Skeletal muscle cell (primary cell): Measurements from ENCODE around the gene DNM3.

ENCODE experiments used
- DNase-seq: peaks from one replicate; pipeline ENCODE4 v3.0.0-alpha.2; 2010; ENCODE audit warnings: low read depth
- H3K4me3 ChIP-seq: 2 replicates; pipeline ENCODE4 v1.5.1; 2011; ENCODE audit warnings: low read depth, mild to moderate bottlenecking, control low read depth, low read length, moderate library complexity

Gene DNM3

GRCh38 chr1:171954361-171954760, 113.1 kb downstream of the DNM3 start:
- no peak overlapping the region for H3K4me3 ChIP-seq
- DNase-seq, result no peak

GRCh38 chr1:171961861-171962260, 120.6 kb downstream of the DNM3 start:
- no peak overlapping the region for H3K4me3 ChIP-seq
- no peak for DNase-seq

DNA sequence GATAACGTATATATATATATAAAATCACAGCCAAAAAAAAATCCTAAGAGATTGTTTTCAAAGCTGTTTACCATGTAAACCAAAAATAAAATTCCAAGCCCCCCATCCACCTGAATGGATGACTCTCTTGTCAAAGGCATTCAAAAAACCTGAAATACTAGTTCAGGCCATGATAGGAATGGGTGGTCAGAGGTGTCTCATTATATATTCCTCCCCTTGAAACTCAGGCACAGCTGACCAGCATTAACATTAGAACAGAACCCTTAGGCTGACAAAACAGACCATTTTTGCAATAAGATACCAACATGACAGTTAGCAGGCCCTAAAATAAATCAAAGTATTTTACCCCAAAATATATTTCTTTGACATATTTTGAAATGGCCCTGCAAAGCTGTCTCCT, 122.5 kb downstream of the DNM3 start:
- no peak overlapping the region for H3K4me3 ChIP-seq

DNA sequence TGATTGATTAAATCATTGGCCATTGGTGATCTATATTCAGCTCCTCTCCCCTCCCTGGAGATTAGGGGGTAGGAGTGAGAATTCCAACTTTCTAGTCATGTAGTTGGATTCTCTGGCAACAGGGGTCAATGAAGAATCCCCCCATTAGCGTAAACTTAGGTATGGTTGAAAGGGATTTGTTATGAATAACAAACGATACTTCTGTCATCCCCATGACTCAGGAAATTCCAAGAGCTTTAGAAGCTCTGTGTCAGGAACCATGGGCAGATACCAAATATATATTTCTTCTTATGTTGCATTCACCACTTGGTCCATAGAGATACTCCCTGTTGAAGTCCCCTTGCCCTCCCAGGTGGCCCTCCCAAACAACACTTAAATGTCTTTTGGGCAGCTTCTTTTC, 124.5 kb downstream of the DNM3 start:
- DNase-seq, result no peak
- H3K4me3 ChIP-seq, result no peak overlapping the region

More for the DNA sequence above, 122.5 kb downstream of the DNM3 start:
- no peak for DNase-seq

GRCh38 chr1:171966426-171967220, 125.3 kb downstream of the DNM3 start:
- DNase-seq, result no peak
- no peak overlapping the region for H3K4me3 ChIP-seq

DNA sequence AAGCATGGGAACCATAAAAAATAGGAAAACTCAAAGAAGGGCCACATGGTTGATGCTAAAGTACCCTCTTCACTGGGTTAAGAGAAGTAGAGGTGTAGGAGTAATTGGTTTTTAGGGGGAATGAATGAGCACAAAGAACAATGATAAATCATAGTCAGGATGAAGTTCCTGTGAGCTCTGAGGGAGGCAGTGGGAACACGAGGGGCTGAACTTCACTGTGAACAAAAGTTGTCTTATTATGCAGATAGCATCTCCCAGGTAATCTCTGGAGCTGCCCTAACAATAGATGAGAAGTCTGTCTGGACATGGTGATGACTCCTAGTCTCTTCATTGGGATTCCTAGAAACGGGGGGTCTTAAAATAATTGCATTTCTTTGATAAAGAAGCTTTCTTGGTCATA, 127.9 kb downstream of the DNM3 start:
- DNase-seq, result no peak
- H3K4me3 ChIP-seq, result no peak overlapping the region

DNA sequence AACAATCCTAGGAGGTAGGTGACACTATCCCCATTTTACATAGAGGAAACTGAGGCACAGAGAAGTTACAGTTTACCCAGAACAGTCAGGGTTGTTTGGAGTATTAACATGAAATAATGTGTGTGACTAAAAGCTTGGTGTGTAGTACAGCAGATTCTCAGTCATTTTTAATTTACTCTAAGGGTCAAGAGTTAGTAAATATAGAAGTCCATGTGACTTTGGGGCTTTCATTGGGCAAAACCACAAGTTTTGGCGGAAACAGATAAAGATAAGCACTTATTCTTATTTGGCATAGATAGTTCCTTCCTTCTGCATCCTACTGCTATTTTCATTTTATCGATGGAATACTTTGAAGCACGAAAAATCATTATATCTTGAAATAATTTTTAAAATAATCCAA, 128.5 kb downstream of the DNM3 start:
- H3K4me3 ChIP-seq, result no peak overlapping the region
- no peak for DNase-seq

DNA sequence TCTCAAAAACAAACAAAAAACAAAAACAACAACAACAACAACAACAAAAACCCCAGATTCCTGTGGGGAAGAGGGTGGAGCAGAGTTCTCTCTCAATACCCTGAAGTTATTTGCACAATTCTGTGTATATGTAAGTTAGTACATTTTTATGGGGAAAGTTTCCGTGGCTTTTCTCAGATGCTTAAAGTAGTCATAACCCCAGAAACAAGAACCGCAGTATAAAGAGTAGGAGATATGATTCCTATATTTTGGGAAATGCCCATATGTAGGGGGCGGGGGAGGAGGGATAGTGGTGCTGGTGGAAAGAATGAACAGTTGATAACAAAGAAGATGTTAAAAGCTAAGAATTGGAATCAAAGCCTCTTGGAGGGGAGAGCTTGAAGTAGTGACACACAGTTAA, 131.5 kb downstream of the DNM3 start:
- DNase-seq, result no peak
- H3K4me3 ChIP-seq, result no peak overlapping the region

DNA sequence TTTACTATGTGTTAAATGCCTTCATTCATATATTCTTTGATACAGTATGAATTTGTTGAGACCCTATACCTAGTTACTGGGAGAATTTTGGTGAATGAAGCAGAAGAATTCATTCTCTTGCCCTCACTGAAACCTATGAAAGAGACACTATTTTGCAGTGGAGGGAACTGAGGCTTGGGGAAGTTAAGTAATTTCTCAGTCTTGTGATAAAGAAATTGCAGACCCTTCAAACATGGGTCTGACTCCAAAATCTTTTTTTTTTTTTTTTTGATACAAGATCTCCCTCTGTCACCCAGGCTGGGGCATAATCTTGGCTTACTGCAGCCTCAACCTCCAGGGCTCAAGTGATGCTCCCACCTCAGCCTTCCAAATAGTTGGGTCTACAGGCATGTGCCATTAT, 132.1 kb downstream of the DNM3 start:
- H3K4me3 ChIP-seq, result no peak overlapping the region
- no peak for DNase-seq

GRCh38 chr1:171981303-171981702, 140.0 kb downstream of the DNM3 start:
- no peak overlapping the region for H3K4me3 ChIP-seq
- DNase-seq, result no peak

DNA sequence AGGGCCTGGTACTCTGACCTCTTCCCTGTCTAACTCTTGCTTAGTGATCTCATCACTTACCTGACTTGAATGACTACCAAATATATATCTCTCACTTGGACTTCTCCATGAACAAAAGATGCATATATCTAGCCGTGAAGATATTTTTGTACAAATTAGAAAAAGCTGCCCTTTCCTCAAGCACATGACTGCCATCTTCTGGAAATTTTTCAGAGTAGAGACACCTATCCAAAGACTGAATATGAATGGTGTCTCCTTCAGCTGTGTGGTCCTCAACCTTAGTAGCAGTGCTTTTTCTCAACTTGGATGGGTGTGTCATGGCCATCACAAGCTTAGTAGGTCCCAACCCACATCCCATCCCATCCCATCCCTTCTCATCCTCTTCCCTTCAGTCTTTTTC, 142.3 kb downstream of the DNM3 start:
- DNase-seq, result no peak

DNA sequence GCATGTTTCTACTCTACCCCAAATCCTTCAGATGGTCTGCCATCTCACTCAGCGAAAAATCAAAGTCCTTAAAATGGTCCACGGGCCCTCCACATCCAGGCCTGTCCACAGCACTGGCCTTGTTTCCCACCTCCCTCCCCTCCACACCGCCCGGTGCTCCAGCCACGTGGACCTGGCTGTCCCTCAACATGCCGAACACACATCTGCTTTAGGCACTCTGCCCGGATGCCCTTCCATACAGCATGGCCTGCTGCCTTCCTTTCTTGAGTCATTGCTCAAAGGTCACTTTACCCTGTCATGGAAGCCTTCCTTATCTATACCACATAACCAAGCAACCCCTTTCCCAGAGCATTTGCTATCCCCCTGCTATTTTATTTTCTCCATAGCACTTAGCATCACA, 143.0 kb downstream of the DNM3 start:
- no peak for DNase-seq
- no peak overlapping the region for H3K4me3 ChIP-seq

More for the DNA sequence above, 142.3 kb downstream of the DNM3 start:
- H3K4me3 ChIP-seq, result no peak overlapping the region

- DNase-seq, result no peak
- no peak overlapping the region for H3K4me3 ChIP-seq
Measured at GRCh38 chr1:171984850-171985485, 143.7 kb downstream of the DNM3 start.

DNA sequence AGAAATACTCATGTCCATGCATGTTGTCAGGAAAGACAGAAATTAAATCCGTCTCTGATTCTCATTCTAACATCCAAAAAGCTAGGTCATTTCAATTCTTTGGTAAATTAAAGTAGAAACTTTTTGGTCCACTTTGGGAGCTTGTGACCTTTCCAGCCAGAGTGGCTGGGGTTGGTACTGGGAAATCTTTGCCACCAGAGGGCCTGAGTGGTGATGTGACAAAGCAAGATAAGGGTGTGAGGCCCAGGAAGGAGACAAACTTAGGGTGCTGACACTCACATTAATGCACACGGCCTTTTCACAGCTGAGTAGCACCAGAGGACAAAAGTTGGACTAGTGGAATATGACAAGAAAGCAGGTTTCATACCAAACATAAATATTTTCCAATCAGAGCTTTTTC, 144.3 kb downstream of the DNM3 start:
- H3K4me3 ChIP-seq, result no peak overlapping the region
- no peak for DNase-seq

DNA sequence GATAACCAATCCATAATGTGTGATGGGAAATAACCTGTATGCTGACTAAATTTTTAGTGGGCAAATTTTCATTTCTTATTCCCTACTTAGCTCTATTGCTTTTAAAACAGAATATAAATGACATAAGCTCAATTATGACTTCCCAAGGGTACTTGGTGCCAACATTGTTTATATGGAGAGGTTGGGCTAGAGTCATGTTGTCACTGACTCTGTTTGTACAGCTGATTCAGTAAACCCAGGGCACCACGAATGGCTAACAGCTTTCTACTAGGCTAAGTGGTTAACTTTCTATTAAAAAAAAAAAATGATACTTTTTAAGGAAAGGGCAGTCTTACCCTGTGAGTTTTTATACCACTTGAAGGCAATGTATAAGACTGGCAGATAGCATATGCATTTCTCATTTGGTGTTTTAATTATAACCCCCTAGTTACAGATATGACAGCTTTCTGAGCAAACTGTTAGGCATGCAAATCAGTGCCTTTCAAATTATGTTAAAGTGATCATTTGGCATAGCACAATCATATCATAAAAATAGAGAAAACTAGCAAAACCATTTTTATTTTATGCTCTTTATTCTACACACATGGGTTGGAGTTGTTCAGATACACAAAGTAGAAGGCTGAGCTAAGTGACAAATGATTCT, 147.1 kb downstream of the DNM3 start:
- no peak for DNase-seq

DNA sequence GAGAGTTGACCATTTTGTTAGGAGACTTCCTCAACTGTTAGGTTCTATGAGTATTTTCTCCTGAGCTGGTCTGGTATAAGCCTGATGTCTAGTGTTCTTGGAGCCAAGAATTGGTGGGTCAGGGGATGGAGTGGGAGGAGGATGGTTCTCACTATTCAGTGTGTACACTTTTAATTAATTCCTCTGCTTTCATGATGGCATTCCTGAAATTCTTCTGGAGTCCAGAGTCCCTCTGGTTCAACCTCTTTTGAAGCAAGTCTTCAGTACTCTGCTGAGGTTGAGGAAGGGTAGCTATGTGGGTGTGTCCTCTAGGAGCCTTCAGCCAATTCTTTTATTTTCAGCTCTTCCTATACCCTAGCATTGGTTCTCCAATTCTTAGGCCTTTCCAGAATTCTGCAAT, 149.1 kb downstream of the DNM3 start:
- no peak for DNase-seq
- no peak overlapping the region for H3K4me3 ChIP-seq

More for the DNA sequence above, 147.1 kb downstream of the DNM3 start:
- H3K4me3 ChIP-seq, result no peak overlapping the region

DNA sequence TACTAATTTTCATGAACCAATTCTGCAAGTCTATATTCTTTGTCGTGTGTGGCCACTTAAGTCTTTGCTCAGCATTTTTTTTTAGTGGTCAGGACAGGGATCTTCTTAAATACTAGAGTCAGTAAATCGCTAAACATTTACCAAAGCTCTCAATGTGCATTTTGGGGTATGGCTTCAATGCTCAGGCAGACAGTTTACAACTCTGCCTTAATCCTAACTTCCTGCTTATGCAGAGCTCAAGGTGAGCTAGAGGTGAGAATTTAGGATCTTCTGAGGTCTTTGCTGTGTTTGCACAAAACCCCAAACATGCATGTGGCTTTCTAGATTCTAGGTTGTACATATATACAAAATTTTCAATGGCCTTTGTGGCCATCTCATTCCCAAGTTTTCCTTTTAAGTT, 153.0 kb downstream of the DNM3 start:
- H3K4me3 ChIP-seq, result no peak overlapping the region

GRCh38 chr1:171995573-171995972, 154.3 kb downstream of the DNM3 start:
- DNase-seq, result no peak
- H3K4me3 ChIP-seq, result no peak overlapping the region

More for the DNA sequence above, 153.0 kb downstream of the DNM3 start:
- no peak for DNase-seq

DNA sequence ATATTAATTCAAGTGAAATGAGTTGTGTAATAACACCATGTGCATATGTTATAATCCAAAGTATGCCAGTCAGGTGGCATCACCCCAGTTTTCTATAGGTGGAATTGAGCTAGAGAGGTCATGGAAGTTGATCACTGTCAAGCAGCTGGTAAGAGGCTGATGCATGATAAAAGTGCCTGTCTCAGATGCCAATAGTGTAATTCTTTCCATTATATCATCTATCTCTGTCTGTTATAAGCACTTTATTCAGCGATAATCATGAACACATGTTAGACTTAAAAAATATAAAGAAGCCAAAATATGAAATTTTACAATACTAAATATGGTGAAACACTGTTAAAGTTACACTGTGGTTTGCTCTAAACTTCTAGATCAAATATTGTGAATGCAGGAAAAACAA, 156.6 kb downstream of the DNM3 start:
- no peak overlapping the region for H3K4me3 ChIP-seq
- DNase-seq, result no peak

DNA sequence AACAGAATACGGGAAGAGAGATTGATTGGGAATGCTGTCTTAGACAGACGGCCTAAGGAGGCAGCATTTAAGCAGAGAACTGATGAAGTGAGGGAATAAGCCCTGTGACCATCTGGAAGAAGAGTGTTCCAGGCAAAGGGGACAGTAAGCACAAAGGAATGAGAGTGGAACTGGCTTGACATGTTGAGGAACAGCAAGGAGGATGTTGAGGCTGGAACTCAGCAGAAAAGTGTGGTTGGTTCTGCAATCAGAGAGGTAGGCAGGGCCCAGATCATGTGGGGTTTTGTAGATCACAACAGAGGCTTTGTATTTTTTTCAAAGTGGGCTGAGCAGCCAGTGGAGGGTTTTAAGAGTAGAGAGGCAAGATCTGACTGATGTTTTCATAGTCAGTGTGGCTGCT, 157.4 kb downstream of the DNM3 start:
- no peak for DNase-seq
- no peak overlapping the region for H3K4me3 ChIP-seq

GRCh38 chr1:171999756-172000155, 158.5 kb downstream of the DNM3 start:
- H3K4me3 ChIP-seq, result no peak overlapping the region
- no peak for DNase-seq
